HG03045 (cell line): Measurements from ENCODE around the gene NECTIN3.
A peak's percentile ranks its signal among the peaks of the same experiment; 100 is the strongest.

Experiments
- ATAC-seq: cut with Tn5 transposase; IDR thresholded peaks from one replicate; pipeline ENCODE4 v1.9.1; 2021; ENCODE audit warnings: mild to moderate bottlenecking, moderate library complexity; ENCODE audit not compliant: unreplicated experiment

Gene NECTIN3, protein sequence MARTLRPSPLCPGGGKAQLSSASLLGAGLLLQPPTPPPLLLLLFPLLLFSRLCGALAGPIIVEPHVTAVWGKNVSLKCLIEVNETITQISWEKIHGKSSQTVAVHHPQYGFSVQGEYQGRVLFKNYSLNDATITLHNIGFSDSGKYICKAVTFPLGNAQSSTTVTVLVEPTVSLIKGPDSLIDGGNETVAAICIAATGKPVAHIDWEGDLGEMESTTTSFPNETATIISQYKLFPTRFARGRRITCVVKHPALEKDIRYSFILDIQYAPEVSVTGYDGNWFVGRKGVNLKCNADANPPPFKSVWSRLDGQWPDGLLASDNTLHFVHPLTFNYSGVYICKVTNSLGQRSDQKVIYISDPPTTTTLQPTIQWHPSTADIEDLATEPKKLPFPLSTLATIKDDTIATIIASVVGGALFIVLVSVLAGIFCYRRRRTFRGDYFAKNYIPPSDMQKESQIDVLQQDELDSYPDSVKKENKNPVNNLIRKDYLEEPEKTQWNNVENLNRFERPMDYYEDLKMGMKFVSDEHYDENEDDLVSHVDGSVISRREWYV

DNA sequence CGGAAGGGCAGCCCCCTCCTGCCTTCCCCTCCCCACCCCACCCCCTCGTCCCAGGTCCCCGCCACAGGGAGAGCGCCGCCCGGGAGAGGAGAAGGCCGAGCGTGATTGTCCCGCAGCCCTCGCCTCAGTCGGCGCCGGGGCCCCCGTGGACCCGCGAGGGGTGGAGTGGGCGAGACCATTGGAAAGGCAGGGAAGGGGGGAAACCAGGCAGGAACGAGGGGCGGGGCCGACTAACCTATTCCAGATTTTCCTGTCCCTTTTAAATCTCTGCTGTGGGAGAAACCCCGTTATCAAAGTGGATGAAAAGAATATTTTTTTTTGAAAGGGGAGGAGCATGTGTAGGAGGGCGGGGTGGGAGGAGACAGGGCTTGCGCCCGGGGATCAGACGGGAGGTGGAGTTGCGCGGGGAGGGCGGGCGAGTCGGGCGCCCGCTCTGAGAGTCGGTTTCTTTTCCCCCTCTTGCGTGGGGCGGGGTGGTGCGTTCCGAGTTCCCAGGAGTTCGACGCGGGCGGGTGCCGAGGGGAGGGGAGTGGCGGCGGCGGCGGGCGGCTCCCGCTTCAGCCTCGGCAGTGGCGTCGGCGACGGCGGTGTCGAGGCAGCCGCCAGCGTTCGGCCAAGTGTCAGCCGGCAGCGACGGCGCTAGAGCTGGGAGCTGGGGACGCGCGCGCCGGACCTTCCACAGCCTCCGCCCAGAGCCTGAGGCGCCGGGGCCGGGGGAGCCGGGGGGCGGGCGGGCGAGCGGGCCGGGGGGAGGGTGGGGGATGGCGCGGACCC is at the start of gene NECTIN3:
Gene NECTIN3 (plus strand): TSS at position 560 of the 774 bp plus-strand sequence. CDS start 202 bp downstream, at position 762.
- ATAC-seq: peak; percentile 80

- no peak for ATAC-seq
Observed at GRCh38 chr3:111027868-111028267, 43.7 kb upstream of the NECTIN3 start.

DNA sequence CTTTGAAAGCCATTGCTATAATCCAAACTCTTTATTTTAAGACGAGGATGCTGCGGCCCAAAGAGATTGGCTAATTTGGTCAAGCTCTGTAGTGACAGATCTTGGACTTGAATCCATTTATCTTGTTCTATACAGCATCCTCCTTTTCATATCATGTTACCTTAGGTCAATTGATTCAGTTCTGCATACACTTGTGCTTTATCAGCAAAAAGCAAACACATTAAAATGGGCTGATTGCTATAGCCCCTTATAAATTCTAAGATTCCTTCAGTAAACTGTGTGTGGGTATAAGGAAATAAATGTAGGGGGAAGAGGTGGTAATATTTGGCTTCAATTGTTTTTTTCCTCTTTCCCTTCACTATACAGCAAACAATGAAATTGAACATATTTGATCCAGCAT is 40.1 kb upstream of the NECTIN3 start:
- no peak for ATAC-seq

GRCh38 chr3:111032677-111033076 is 38.9 kb upstream of the NECTIN3 start:
- ATAC-seq: no peak

DNA sequence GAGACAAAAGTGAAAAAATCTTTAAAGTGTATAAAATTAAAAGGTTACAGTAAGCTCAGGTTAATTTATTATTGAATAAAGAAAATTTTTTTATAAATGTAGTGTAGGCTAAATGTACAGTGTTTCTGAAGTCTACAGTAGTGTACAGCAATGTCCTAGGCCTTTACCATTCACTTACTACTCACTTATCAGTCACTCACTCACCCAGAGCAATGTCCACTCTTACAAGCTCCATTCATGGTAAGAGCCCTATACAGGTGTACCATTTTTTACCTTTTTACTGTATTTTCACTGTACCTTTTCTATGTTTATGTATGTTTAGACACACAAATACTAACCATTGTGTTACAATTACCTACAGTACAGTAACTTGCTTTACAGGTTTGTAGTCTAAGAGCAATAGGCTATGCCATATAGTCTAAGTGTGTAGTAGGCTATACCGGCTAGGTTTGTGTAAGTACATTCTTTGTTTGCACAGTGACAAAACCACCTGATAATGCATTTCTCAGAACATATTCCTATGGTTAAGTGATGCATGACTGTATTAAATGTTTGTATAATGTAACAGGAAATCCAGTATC is 38.1 kb upstream of the NECTIN3 start:
- no peak for ATAC-seq

GRCh38 chr3:111035316-111035715 is 36.3 kb upstream of the NECTIN3 start:
- no peak for ATAC-seq

- no peak for ATAC-seq
Observed at GRCh38 chr3:111035902-111036301, 35.7 kb upstream of the NECTIN3 start.

DNA sequence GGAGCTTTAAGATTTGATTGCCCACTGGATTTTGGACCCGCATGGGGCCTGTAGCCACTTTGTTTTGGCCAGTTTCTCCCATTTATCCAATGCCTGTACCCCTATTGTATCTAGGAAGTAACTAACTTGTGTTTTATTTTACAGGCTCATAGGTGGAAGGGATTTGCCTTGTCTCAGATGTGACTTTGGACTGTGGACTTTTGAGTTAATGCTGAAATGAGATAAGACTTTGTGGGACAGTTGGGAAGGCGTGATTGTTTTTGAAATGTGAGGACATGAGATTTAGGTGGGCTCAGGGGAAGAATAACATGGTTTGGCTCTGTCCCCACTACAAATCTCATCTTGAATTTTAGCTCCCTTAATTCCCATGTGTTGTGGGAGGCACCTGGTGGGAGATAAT is 30.7 kb upstream of the NECTIN3 start:
- no peak for ATAC-seq

GRCh38 chr3:111045564-111045963 is 26.1 kb upstream of the NECTIN3 start:
- ATAC-seq: no peak

GRCh38 chr3:111047042-111047441 is 24.6 kb upstream of the NECTIN3 start:
- ATAC-seq: no peak

GRCh38 chr3:111047812-111048435 is 23.7 kb upstream of the NECTIN3 start:
- no peak for ATAC-seq

DNA sequence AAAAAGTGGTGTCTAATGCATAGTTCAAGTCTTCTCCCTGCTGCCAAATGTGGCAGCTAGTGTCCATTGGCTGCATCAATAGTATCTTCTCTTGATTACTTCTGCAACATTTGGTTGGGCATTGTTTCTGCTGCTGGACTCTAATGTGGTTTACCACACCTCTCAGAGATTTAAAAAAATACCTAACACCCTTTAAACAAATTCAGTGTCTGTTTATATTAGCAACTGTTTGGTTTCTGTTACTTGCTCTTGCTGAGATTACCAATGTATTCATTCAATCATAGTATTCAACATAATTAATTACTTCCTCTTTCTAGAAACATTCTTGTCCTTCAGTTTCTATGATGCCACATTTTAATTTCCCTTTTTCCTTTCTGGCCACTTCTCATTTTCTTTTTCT is 20.3 kb upstream of the NECTIN3 start:
- ATAC-seq: no peak

GRCh38 chr3:111068574-111068973 is 3.0 kb upstream of the NECTIN3 start:
- no peak for ATAC-seq

DNA sequence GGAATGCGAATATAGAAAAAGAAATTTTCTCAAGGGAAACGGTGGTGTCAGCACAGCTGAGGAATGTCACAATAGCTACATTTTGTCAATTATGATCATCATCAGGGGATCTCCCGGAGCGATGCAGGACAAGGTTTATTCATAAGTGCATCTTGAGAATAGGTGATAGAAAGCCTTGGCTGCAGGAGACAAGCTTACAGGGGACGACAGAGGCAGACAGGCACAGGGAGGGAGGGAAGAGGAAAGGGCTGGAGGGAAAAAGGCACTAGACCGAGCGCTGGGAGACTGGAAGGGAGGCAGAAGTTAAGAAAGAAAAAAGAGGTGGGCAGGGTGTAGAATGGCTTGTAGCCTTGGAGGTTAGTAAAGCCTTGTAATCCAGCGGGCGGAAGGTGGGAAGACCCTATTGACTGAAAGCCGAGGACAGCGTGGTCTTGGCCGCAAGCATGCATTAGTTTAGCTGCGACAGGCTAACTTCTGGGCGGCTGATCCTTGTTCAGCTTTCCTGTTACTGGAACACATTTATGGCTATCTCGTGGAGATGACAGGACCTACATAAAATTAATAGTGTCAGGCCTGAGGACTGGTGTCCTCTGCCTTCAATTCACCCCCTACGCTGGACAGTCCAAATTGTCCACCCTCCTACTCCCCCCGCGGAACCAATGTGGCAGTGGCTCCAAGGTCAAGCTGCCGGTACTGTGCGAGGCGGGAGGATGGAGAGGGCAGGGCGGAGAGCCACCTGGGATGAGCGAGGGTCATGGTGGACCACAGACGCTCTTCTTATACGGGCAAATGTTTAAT is 1.4 kb upstream of the NECTIN3 start:
- ATAC-seq: no peak

DNA sequence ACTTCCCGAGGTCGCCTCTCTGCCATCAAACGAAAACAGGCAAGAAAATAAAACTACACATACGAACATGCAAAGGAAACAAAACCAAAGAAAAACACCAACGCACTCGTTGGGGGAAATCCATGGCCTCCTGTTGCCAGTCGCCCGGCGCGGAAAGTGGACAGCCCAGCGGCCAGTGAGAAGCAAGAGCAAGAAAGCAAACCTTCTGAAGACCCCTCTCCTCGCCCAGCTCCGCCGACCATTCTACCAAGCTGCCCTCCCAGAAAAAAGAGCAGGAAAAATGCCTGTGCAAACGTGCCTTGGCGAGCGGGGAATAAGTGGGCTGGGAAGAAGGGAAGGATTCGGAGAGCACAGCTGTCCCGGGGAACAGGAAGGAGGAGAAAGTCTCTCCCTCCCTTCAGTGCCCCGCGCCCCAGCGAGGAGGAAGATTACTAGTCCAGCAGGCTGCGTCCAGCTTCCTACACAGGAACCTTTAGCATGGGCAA is 802 bp upstream of the NECTIN3 start:
- no peak for ATAC-seq

GRCh38 chr3:111072031-111072921 is 660 bp downstream of the NECTIN3 start:
- ATAC-seq: peak; percentile 37

GRCh38 chr3:111073218-111073617 is 1.6 kb downstream of the NECTIN3 start:
- no peak for ATAC-seq

DNA sequence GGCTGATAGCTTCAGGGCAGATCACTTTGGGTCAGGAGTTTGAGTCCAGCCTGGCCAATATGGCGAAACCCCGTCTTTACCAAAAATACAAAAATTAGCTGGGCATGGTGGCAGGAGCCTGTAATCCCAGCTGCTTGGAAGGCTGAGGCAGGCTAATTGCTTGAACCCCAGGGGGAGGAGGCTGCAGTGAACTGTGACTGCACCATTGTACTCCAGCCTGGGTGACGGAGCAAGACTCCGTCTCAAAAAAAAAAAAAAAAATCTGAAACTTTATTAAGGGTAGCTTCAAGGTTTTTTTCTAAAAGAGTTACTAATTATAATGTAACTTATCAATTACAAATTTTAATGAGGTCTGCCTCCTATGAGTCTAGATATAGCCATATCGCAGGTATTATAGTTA is 5.1 kb downstream of the NECTIN3 start:
- no peak for ATAC-seq

- no peak for ATAC-seq
Observed at GRCh38 chr3:111077369-111077768, 5.8 kb downstream of the NECTIN3 start.
